GM19468 (cell line): ENCODE results near the gene POMGNT1.
A peak's percentile ranks its signal among the peaks of the same experiment; 100 is the strongest.
"Not testable (repeated sequence)": the region's sequence is repeated elsewhere in the genome, so short reads cannot be mapped to it uniquely, and the experiment has no call there.

Experiments
- ATAC-seq: cut with Tn5 transposase; IDR thresholded peaks from one replicate; pipeline ENCODE4 v1.9.1; 2021; ENCODE audit warnings: mild to moderate bottlenecking, moderate library complexity, moderate number of reproducible peaks; ENCODE audit not compliant: unreplicated experiment; ENCODE audit errors: extremely low read depth

Gene POMGNT1

GRCh38 chr1:46197964-46198811 lies at the start of gene POMGNT1:
POMGNT1 (minus strand) TSS chr1:46198434; CDS start chr1:46197821, 613 bp downstream.
- ATAC-seq = peak; percentile 66

GRCh38 chr1:46247436-46248121 lies 49.3 kb upstream of the POMGNT1 start, which contains the start of gene RAD54L:
RAD54L (plus strand) TSS chr1:46247763; CDS start chr1:46248406, 643 bp downstream.
- ATAC-seq = peak; percentile 88

- ATAC-seq = peak; percentile 4
These were observed 48.6 kb upstream of the POMGNT1 start for GRCh38 chr1:46246548-46247435.

- ATAC-seq = not testable (repeated sequence)
These were observed 47.9 kb upstream of the POMGNT1 start for GRCh38 chr1:46246136-46246535.

- no peak for ATAC-seq
These were observed 46.6 kb upstream of the POMGNT1 start for GRCh38 chr1:46244656-46245371.

GRCh38 chr1:46243831-46244230 lies 45.6 kb upstream of the POMGNT1 start:
- ATAC-seq = not testable (repeated sequence)

- no peak for ATAC-seq
These were observed 44.7 kb upstream of the POMGNT1 start for GRCh38 chr1:46242918-46243317.

- not testable (repeated sequence) for ATAC-seq
These were observed 43.5 kb upstream of the POMGNT1 start for GRCh38 chr1:46241733-46242132.

- not testable (repeated sequence) for ATAC-seq
These were observed 40.6 kb upstream of the POMGNT1 start for GRCh38 chr1:46238865-46239264.

GRCh38 chr1:46236882-46237281 lies 38.6 kb upstream of the POMGNT1 start:
- no peak for ATAC-seq

GRCh38 chr1:46231231-46231630 lies 33.0 kb upstream of the POMGNT1 start:
- ATAC-seq = not testable (repeated sequence)

GRCh38 chr1:46224966-46225365 lies 26.7 kb upstream of the POMGNT1 start:
- ATAC-seq = no peak

GRCh38 chr1:46223472-46223943 lies 25.3 kb upstream of the POMGNT1 start:
- no peak for ATAC-seq

GRCh38 chr1:46223055-46223454 lies 24.8 kb upstream of the POMGNT1 start:
- ATAC-seq = not testable (repeated sequence)

- no peak for ATAC-seq
These were observed 23.5 kb upstream of the POMGNT1 start for GRCh38 chr1:46221749-46222148.

- no peak for ATAC-seq
These were observed 22.6 kb upstream of the POMGNT1 start for GRCh38 chr1:46220808-46221207.

GRCh38 chr1:46219551-46220520 lies 21.6 kb upstream of the POMGNT1 start:
- ATAC-seq = no peak

- no peak for ATAC-seq
These were observed 20.2 kb upstream of the POMGNT1 start for GRCh38 chr1:46218443-46218842.
